Iris pigment epithelial cell (primary cell): ENCODE results near the gene AP3B1.
A peak's percentile ranks its signal among the peaks of the same experiment; 100 is the strongest.

ENCODE experiments used
- DNase-seq: peaks from one replicate; pipeline ENCODE4 v3.0.0-alpha.2; 2011; ENCODE audit warnings: low read depth

The AP3B1 gene

GRCh38 chr5:78288246-78288645 is 6.3 kb downstream of the AP3B1 start:
- peak; percentile 10 for DNase-seq

DNA sequence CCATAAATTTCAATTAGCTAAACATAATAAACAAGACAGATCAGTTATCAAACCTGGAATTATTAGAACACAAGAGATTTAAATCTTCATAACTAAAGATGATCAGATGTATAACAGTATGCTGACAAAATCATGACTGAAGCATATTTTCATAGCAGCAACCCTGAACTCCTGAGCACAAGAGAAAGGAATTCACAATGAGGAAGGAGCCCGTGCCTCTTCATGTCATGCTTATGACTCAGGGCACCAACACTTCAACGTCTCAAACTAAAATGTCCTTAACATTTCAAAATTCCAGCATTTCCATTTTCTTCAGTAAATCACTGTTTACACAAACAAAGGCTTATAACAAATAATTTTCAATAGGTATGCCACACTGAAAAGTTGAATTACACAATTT is 6.7 kb downstream of the AP3B1 start:
- DNase-seq, result peak; percentile 90

GRCh38 chr5:78287169-78287568 is 7.3 kb downstream of the AP3B1 start:
- no peak for DNase-seq

DNA sequence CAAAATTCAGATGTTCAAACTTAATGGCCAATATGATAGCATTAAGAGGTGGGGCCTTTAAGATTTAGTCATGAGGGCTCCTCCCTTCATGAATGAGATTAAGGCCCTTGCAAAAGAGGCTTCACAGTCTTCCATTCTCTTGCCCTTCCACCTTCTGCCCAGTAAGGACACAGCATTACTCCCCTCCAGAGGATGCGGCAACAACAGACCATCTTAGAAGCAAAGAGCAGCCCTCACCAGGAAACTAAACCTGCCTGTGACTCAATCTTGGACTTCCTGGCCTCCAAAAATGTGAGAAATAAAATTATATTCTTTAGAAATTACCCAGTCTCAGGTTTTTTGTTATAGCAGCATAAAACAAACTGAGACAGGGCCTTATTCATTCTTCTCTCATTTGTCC is 8.2 kb downstream of the AP3B1 start:
- peak; percentile 48 for DNase-seq

DNA sequence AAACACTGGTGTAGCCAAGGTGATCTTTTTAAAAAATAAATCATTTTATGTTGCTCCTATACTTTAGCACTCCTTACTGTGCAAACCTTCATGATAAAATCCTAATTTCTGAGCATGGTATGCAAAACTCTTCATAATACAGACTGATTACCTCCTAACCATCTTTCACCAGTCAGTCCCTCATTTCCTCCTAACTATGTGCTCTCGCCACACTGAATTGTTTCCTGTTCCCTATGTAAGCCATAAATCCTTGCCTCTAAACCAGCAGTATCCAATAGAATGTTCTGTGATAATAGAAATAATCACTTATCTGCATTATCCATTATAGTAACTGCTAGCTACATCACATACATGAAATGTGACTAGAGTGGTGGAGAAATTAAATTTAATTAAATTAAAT is 10.7 kb downstream of the AP3B1 start:
- no peak for DNase-seq

GRCh38 chr5:78283105-78283504 is 11.4 kb downstream of the AP3B1 start:
- DNase-seq, result no peak

DNA sequence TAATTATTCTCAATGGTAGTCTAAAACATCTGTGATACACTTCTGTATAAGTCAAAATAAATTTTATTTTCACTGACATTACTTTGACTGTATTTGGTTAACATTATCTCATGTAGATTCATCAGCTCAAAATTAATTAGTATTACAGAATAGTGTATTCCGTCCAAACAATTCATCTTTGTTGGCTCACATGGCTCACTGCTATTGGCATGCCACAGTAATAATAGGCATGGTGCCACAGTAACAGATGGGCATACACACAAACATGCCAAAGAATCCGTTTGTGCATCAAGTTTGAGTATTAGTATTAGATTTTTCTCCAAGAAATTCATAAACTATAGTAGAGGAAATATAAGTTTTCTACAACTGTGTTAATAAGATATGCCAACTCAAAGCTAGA is 14.2 kb downstream of the AP3B1 start:
- DNase-seq, result no peak

DNA sequence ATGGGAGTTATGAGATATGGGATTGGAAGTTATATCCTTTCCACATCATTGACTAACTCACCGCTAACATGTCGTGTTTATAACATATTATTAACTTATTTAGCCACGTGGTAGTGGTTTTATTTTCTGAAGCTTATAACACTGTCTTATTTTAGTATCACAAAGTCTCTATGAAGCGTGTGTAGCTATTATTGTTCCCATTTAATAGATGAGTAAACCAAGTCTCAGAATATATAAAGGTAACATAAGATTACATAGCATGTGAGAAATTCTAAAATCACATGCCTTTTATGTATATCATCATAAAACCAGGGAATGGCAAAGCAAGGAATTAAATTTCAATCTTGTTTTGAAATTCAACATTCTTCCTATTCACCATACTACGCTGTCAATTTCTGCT is 15.3 kb downstream of the AP3B1 start:
- DNase-seq, result no peak

DNA sequence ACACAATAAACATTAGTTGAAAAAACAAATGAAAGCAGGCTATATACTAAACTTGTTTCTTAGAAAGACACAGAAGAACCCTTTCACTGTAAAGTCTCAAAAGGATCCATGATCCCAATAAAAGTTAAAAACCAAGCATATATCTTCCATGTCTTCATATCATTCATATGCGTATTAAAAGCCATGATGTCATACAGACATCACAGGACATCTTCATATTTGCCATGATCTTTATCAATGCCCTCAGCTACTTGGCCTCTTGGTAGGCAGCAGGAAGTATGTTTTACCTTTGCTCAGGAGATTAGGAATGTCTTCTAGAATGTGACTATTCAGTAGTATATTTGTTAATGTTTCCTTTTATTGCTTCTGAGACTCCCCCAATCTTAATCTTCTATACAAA is 16.8 kb downstream of the AP3B1 start:
- DNase-seq, result no peak

GRCh38 chr5:78275998-78276543 is 18.4 kb downstream of the AP3B1 start:
- peak; percentile 34 for DNase-seq

DNA sequence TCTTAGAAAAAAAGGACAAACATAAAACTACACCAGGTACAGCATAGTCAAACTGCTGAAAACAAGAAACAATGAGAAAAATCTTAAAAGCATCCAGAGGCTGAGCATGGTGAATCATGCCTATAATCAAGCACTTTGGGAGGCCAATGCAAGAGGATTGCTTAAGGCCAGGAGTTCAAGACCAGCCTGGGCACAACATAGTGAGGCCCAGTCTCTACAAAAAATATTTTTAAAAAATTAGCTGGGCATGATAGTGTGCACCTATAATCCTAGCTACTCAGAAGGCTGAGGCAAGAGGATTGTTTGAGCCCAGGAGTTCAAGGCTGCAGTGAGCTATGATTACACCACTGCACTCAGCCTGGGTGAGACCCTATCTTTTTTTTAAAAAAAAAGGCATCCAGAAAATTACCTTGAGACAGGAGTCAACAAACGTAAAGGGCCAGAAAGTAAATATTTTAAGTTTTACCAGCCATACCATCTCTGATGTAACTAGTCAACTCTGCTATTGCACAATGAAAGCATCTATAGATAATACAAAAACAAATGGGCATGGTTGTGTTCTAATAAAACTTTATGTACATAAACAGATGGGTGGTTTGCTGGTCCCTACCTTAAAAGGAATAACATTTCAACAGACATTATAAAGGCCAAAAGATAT is 19.8 kb downstream of the AP3B1 start:
- DNase-seq, result no peak

DNA sequence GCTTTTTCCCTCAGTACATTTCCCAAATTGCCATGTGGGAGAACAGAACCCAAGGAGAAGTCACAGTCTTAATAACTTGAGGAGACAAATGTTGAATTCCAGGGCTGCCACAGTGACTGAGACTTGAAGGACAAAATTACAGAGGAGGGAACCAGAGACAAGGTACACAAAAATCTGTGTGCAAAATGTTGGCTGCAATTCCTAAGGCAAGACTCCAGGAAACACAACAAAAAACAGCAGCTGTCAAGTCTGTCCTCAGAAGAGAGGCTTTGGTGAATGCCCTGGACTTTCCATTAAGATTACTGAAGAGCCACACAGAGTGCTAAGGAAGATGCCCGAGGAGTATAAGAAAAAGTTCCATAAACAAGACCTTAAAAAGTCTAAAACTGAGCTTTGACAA is 21.1 kb downstream of the AP3B1 start:
- DNase-seq, result no peak

DNA sequence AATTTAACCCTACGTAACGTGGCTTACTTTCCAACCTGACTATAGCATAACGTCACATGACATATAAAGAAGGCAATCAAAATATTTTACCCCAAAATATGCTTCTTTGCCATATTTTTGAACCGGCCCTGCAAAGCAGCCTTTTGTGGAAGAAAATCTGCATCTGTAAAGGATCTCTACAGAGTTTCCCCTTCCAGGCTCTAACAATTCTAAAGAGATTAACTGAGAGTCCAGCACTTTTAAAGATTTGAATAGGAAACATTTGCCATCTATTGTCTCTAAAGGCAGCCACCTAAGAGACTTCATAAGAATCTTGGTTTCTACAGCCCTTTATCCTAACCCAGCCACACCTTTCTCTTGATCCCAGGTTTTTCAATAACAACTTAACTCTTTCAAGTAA is 22.7 kb downstream of the AP3B1 start:
- no peak for DNase-seq

DNA sequence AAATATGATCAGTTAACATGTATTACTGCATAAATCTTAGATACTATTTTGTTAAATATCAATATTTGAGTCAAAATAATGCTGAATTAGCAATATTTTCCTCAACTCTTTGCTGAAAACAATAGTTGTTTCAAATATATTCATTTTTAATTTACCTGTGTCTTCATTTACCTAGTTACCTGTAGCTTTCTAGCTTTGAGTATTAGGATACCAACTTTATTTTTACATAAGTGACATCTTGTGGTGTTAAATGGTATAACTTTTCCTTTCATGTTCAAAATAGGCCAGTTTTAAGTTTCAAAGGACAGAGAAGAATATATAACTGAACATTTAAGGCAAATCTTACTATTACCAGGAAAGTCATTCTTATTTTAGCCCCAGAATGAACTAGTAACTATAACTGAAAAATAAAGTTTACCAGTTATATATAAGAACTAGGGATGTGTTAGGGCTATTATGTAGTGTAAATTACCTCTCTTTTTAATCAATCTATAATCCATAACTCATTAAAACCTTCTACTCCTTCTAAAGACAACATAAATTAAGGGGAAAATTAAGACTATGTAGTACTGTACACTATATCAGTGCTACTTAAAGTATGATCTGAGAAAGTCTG is 25.3 kb downstream of the AP3B1 start:
- peak; percentile 9 for DNase-seq

DNA sequence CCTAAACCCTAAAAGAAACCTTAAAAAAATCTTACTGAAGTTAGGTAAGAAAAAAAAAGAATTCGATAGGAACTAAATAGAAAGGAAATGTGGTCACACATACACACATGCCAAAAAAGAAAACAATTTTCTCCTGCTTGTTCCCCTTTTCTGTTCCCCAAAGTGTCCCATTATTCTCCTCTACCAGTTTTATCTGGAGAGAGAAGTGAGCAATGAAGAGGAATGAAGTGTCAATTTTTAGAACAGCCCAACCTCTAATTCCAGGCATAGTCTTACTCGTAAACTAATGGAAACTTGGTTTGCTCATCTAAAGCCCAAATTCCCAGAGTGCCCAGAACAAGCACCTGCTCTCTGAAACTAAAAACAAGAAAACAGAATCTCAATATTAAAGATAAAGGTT is 26.1 kb downstream of the AP3B1 start:
- DNase-seq, result no peak

- no peak for DNase-seq
Measured at GRCh38 chr5:78265163-78265562, 29.3 kb downstream of the AP3B1 start.

DNA sequence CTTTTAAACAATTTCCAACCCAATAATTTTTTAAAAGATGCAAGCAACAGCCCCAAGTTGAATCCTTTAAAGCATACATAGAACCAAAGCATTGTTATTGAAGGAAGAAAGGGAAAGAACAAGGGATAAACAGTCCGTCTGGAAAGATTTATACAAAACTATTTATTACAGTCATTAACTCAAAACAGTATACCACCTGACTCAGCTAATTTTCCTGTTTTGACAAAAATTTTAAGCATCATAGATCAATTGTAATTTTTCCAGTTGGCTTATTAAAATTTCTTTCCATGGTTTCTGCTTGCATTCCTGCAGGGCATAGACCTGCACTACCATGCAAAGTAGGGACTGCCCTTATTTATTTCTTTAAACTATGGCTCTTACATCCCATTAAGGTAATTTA is 29.9 kb downstream of the AP3B1 start:
- DNase-seq, result no peak

DNA sequence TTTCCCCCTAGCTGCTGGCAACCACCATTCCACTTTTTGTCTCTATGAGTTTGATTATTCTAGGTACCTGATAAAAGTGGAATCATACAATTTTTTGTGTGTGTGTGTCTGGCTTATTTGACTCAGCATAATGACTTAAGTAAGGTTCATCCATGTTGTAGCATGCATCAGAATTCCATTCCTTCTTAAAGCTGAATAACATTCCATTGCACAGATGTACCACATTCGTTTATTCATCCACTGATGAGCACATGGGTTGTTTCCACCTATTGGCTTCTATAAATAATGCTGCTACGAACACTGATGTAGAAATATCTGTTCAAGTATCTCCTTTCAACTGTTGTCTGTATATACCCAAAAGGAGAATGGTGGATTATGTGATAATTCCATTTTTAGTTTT is 33.7 kb downstream of the AP3B1 start:
- peak; percentile 46 for DNase-seq

GRCh38 chr5:78253201-78253600 is 41.3 kb downstream of the AP3B1 start:
- peak; percentile 41 for DNase-seq

- DNase-seq, result no peak
Measured at GRCh38 chr5:78252715-78253114, 41.8 kb downstream of the AP3B1 start.

DNA sequence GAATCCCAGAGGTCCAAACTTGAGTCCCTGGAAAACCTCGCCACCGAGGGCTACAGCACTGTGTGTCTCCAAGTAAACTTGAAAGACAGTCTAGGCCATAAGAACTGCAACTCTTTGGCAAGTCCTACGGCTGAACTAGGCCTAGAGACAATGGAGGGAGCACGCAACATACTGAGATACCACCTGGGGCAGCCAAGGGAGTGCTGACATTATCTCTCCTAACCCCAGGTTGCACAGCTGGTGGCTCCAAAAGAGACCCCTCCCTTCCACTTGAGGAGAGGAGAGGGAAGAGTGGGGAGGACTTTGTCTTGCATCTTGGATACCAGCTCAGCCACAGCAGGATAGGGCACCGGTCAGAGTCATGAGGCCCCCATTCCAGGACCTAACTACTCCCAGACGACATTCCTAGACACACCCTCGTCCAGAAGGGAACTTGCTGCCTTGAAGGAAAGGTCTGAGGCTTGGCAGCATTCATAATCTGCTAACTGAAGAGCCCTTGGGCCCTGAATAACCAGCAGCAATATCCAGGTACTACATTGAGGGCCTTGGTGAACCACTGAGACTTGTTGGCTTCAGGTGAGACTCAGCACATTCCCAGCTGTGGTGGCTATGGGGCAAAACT is 42.7 kb downstream of the AP3B1 start:
- no peak for DNase-seq

- DNase-seq, result no peak
Measured at GRCh38 chr5:78245136-78245535, 49.4 kb downstream of the AP3B1 start.

GRCh38 chr5:78243639-78244038 is 50.9 kb downstream of the AP3B1 start:
- peak; percentile 78 for DNase-seq
